ENCODE measurements around the gene NRGN. TPM values are rescaled to one million over a fixed set of nuclear protein-coding genes. Genes with fewer than 3 reads are reported as not detected.

The NRGN gene
- polyA plus RNA-seq (2013, experiment 1 of 2), result 0.90 TPM
- 0.68 TPM for polyA plus RNA-seq (2013, experiment 2 of 2)

DNA sequence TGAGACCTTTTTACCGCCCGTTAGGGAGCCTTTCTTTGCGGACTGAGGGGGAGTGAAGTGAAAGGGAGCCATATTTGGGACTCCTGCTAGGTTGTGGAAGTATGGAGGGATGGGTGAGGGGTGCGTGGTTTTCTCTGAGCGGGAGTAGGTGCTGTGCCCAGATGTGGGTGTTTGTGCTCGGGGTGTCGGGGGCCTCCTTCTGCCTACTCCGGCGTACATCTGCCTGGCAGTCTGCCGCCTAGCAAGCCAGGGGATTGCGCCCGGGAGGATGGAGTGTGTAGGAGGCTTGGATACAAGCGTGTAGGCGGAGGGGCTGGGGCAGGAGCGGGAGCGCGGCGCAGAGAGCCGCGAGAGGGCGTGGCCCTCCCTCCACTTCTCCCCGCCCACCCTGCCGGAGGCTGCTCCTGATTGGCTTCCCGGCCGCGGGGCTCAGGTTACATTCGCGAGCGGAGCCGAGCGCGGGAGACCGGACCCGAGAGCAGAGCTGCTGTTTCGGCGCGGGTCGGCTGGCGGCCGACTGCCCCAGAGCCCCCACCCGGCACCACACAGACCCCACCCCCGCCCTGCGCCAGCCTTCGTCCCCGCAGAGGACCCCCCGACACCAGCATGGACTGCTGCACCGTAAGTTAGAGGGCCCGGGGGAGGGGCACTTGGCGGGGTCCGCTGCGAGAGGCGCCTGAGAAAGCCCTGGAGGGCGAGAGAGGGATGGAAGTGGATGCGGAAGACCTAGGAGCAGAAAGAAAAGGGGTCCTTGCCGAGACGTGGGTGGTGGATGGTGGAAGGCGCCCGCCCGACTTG, at the start of gene NRGN:
TSS of gene NRGN (plus strand) at position 464 of the 798 bp plus-strand sequence. CDS start at position 607, 143 bp downstream.
- H3K9ac ChIP-seq (ENCODE audit: low read length), result peak within 1 kb of the TSS; percentile 36
- H3K27ac ChIP-seq (ENCODE audit: low read length, poor library complexity, severe bottlenecking), result no peak within 1 kb of the TSS
- no peak within 1 kb of the TSS for H4K8ac ChIP-seq (ENCODE audit: low read length)
- H3K4ac ChIP-seq (ENCODE audit: low read depth in 1 of 2, low read length in 2 of 2), result no peak within 1 kb of the TSS
- H3K9me3 ChIP-seq (ENCODE audit: control insufficient read depth, low read length), result peaks cover 2% of the 10 kb centered on the region
- no peaks in the 10 kb centered on the region for H3K79me1 ChIP-seq (replicated peaks; ENCODE audit: low read length, poor library complexity, severe bottlenecking)
- no peak within 1 kb of the TSS for H2AK5ac ChIP-seq (ENCODE audit: low read length, severe bottlenecking)
- H2AFZ ChIP-seq (ENCODE audit: low read depth, low read length), result peak within 1 kb of the TSS; percentile 32
- H3K18ac ChIP-seq (ENCODE audit: low read depth in 1 of 2, low read length in 2 of 2), result no peak within 1 kb of the TSS
- H2BK15ac ChIP-seq (ENCODE audit: low read depth, poor library complexity, severe bottlenecking), result no peak within 1 kb of the TSS
- no peak within 1 kb of the TSS for H3K14ac ChIP-seq (ENCODE audit: low read length in 2 of 2)
- H3K4me2 ChIP-seq (ENCODE audit: low read length, poor library complexity, severe bottlenecking), result peak within 1 kb of the TSS; percentile 82
- under 1% methylated on average over 43 of the region's 59 CpGs for WGBS
- H3K4me3 ChIP-seq (ENCODE audit: insufficient read depth in 1 of 2, low read depth in 1 of 2, low read length in 2 of 2), result peak within 1 kb of the TSS; percentile 38 to 74
- no peak within 1 kb of the TSS for H2BK12ac ChIP-seq (ENCODE audit: low read length in 2 of 2)
- H3K23ac ChIP-seq (ENCODE audit: low read length in 2 of 2), result peak within 1 kb of the TSS in 1 of 2 experiments; percentile 32
- H2BK120ac ChIP-seq (ENCODE audit: low read depth, low read length), result no peak within 1 kb of the TSS
- H3K27me3 ChIP-seq (ENCODE audit: control insufficient read depth in 1 of 2, insufficient read depth in 1 of 2, low read length in 2 of 2), result peaks cover 95 to 96% of the 10 kb centered on the region in 2 experiments
- H3K36me3 ChIP-seq (ENCODE audit: control insufficient read depth in 1 of 2, insufficient read depth in 2 of 2, low read depth in 1 of 2, low read length in 2 of 2), result no peaks in the 10 kb centered on the region
- H2BK5ac ChIP-seq (ENCODE audit: low read depth, low read length, poor library complexity, severe bottlenecking), result no peak within 1 kb of the TSS
- DNase-seq, result peak; percentile 87
- peaks cover 12% of the 10 kb centered on the region for H3K4me1 ChIP-seq (ENCODE audit: control insufficient read depth, insufficient read depth, low read depth, low read length)
- H4K91ac ChIP-seq (ENCODE audit: low read length), result no peak within 1 kb of the TSS

- no CpG with 5 or more reads among the region's 2 CpGs for WGBS
- Histone ChIP-seq H3K79me1 (replicated peaks; ENCODE audit: low read length, poor library complexity, severe bottlenecking) (no peaks in the 10 kb centered on the region), H4K91ac (ENCODE audit: low read length) (no peak overlapping the region), H3K14ac (ENCODE audit: low read length in 2 of 2) (no peak overlapping the region), H2BK120ac (ENCODE audit: low read depth, low read length) (no peak overlapping the region), H3K27me3 (ENCODE audit: control insufficient read depth in 1 of 2, insufficient read depth in 1 of 2, low read length in 2 of 2) (no peaks in the 10 kb centered on the region), H3K9ac (ENCODE audit: low read length) (no peak overlapping the region), H2AK5ac (ENCODE audit: low read length, severe bottlenecking) (no peak overlapping the region), H2AFZ (ENCODE audit: low read depth, low read length) (no peak overlapping the region), H4K8ac (ENCODE audit: low read length) (no peak overlapping the region), H3K27ac (ENCODE audit: low read length, poor library complexity, severe bottlenecking) (no peak overlapping the region), H3K4ac (ENCODE audit: low read depth in 1 of 2, low read length in 2 of 2) (no peak overlapping the region), H2BK15ac (ENCODE audit: low read depth, poor library complexity, severe bottlenecking) (no peak overlapping the region), H3K9me3 (ENCODE audit: control insufficient read depth, low read length) (peaks cover 4% of the 10 kb centered on the region), H2BK5ac (ENCODE audit: low read depth, low read length, poor library complexity, severe bottlenecking) (no peak overlapping the region), H3K4me2 (ENCODE audit: low read length, poor library complexity, severe bottlenecking) (no peak overlapping the region), H3K36me3 (ENCODE audit: control insufficient read depth in 1 of 2, insufficient read depth in 2 of 2, low read depth in 1 of 2, low read length in 2 of 2) (no peaks in the 10 kb centered on the region), H3K18ac (ENCODE audit: low read depth in 1 of 2, low read length in 2 of 2) (no peak overlapping the region), H3K4me1 (ENCODE audit: control insufficient read depth, insufficient read depth, low read depth, low read length) (no peaks in the 10 kb centered on the region), H3K4me3 (ENCODE audit: insufficient read depth in 1 of 2, low read depth in 1 of 2, low read length in 2 of 2) (no peak overlapping the region), H3K23ac (ENCODE audit: low read length in 2 of 2) (no peak overlapping the region), H2BK12ac (ENCODE audit: low read length in 2 of 2) (no peak overlapping the region)
- DNase-seq, result no peak
Observed at GRCh38 chr11:124693142-124693541, 46.6 kb upstream of the NRGN start.

- no peak overlapping the region for H2BK15ac ChIP-seq (ENCODE audit: low read depth, poor library complexity, severe bottlenecking)
- H3K4me1 ChIP-seq (ENCODE audit: control insufficient read depth, insufficient read depth, low read depth, low read length), result no peaks in the 10 kb centered on the region
- H3K4ac ChIP-seq (ENCODE audit: low read depth in 1 of 2, low read length in 2 of 2), result no peak overlapping the region
- no peak overlapping the region for H2BK120ac ChIP-seq (ENCODE audit: low read depth, low read length)
- no CpG with 5 or more reads among the region's 1 CpG for WGBS
- no peak overlapping the region for H3K27ac ChIP-seq (ENCODE audit: low read length, poor library complexity, severe bottlenecking)
- no peak overlapping the region for H3K4me2 ChIP-seq (ENCODE audit: low read length, poor library complexity, severe bottlenecking)
- no peak overlapping the region for H2AFZ ChIP-seq (ENCODE audit: low read depth, low read length)
- no peak for DNase-seq
- no peak overlapping the region for H3K14ac ChIP-seq (ENCODE audit: low read length in 2 of 2)
- H3K4me3 ChIP-seq (ENCODE audit: insufficient read depth in 1 of 2, low read depth in 1 of 2, low read length in 2 of 2), result no peak overlapping the region
- no peaks in the 10 kb centered on the region for H3K79me1 ChIP-seq (replicated peaks; ENCODE audit: low read length, poor library complexity, severe bottlenecking)
- H3K27me3 ChIP-seq (ENCODE audit: control insufficient read depth in 1 of 2, insufficient read depth in 1 of 2, low read length in 2 of 2), result peaks cover 16 to 20% of the 10 kb centered on the region in 2 experiments
- H2BK5ac ChIP-seq (ENCODE audit: low read depth, low read length, poor library complexity, severe bottlenecking), result no peak overlapping the region
- no peak overlapping the region for H4K8ac ChIP-seq (ENCODE audit: low read length)
- H4K91ac ChIP-seq (ENCODE audit: low read length), result no peak overlapping the region
- H3K36me3 ChIP-seq (ENCODE audit: control insufficient read depth in 1 of 2, insufficient read depth in 2 of 2, low read depth in 1 of 2, low read length in 2 of 2), result no peaks in the 10 kb centered on the region
- H3K9me3 ChIP-seq (ENCODE audit: control insufficient read depth, low read length), result no peaks in the 10 kb centered on the region
- H3K18ac ChIP-seq (ENCODE audit: low read depth in 1 of 2, low read length in 2 of 2), result no peak overlapping the region
- H2AK5ac ChIP-seq (ENCODE audit: low read length, severe bottlenecking), result no peak overlapping the region
- no peak overlapping the region for H3K23ac ChIP-seq (ENCODE audit: low read length in 2 of 2)
- H2BK12ac ChIP-seq (ENCODE audit: low read length in 2 of 2), result no peak overlapping the region
- H3K9ac ChIP-seq (ENCODE audit: low read length), result no peak overlapping the region
Observed at GRCh38 chr11:124699547-124699946, 40.2 kb upstream of the NRGN start.

- no peak overlapping the region for H2BK15ac ChIP-seq (ENCODE audit: low read depth, poor library complexity, severe bottlenecking)
- H2BK5ac ChIP-seq (ENCODE audit: low read depth, low read length, poor library complexity, severe bottlenecking), result no peak overlapping the region
- no peak overlapping the region for H2BK12ac ChIP-seq (ENCODE audit: low read length in 2 of 2)
- no peak for DNase-seq
- H3K27me3 ChIP-seq (ENCODE audit: control insufficient read depth in 1 of 2, insufficient read depth in 1 of 2, low read length in 2 of 2), result peaks cover 16 to 20% of the 10 kb centered on the region in 2 experiments
- H3K18ac ChIP-seq (ENCODE audit: low read depth in 1 of 2, low read length in 2 of 2), result no peak overlapping the region
- no peaks in the 10 kb centered on the region for H3K4me1 ChIP-seq (ENCODE audit: control insufficient read depth, insufficient read depth, low read depth, low read length)
- H2AFZ ChIP-seq (ENCODE audit: low read depth, low read length), result no peak overlapping the region
- no peak overlapping the region for H4K91ac ChIP-seq (ENCODE audit: low read length)
- H3K23ac ChIP-seq (ENCODE audit: low read length in 2 of 2), result no peak overlapping the region
- H2AK5ac ChIP-seq (ENCODE audit: low read length, severe bottlenecking), result no peak overlapping the region
- no peaks in the 10 kb centered on the region for H3K36me3 ChIP-seq (ENCODE audit: control insufficient read depth in 1 of 2, insufficient read depth in 2 of 2, low read depth in 1 of 2, low read length in 2 of 2)
- no peaks in the 10 kb centered on the region for H3K79me1 ChIP-seq (replicated peaks; ENCODE audit: low read length, poor library complexity, severe bottlenecking)
- no peak overlapping the region for H3K4ac ChIP-seq (ENCODE audit: low read depth in 1 of 2, low read length in 2 of 2)
- no peak overlapping the region for H3K14ac ChIP-seq (ENCODE audit: low read length in 2 of 2)
- H2BK120ac ChIP-seq (ENCODE audit: low read depth, low read length), result no peak overlapping the region
- H3K9me3 ChIP-seq (ENCODE audit: control insufficient read depth, low read length), result no peaks in the 10 kb centered on the region
- no peak overlapping the region for H3K4me2 ChIP-seq (ENCODE audit: low read length, poor library complexity, severe bottlenecking)
- H3K4me3 ChIP-seq (ENCODE audit: insufficient read depth in 1 of 2, low read depth in 1 of 2, low read length in 2 of 2), result no peak overlapping the region
- no peak overlapping the region for H3K9ac ChIP-seq (ENCODE audit: low read length)
- H3K27ac ChIP-seq (ENCODE audit: low read length, poor library complexity, severe bottlenecking), result no peak overlapping the region
- no peak overlapping the region for H4K8ac ChIP-seq (ENCODE audit: low read length)
Observed at GRCh38 chr11:124700028-124700427, 39.7 kb upstream of the NRGN start.
